ENCODE results near the gene BHLHA9.

DNA sequence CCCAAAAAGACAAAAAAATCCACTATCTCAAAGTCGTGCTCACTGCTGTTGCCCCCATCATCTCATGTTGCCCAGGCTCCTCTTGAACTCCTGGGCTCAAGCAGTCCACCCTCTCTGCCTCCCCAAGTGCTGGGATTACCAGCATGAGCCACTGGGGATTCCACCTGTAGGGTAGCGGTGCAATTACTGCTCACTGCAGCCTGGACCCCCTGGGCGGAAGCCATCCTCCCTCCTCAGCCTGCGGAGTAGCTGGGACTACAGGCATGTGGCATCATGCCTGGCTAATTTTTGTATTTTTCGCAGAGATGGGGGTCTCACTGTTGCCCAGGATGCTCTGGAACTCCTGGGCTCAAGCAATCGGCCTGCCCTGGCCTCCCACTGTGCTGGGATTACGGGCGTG lies 37.9 kb upstream of the BHLHA9 start:
- TF ChIP-seq POLR2AphosphoS5 (IDR thresholded peaks at IDR 0.05; ENCODE audit: borderline replicate concordance, low read depth, low read length) = no peak
- no peak for TF ChIP-seq EZH2 (IDR thresholded peaks at IDR 0.05)

All from SK-N-MC (cell line).